ENCODE data around the gene TET3.

GRCh38 chr2:73995810-73996209 lies 11.1 kb downstream of the TET3 start:
- TF ChIP-seq CTCF (IDR thresholded peaks at IDR 0.05) (no peak), POLR2A (IDR thresholded peaks at IDR 0.05) (no peak)

Measured in tibial nerve (tissue), 3 donors.